ENCODE results near the gene TRAF3IP3. TPM values are rescaled to one million over a fixed set of nuclear protein-coding genes. Genes with fewer than 3 reads are reported as not detected.

Gene TRAF3IP3
- total RNA-seq, 1 donor: 92.5 TPM

DNA sequence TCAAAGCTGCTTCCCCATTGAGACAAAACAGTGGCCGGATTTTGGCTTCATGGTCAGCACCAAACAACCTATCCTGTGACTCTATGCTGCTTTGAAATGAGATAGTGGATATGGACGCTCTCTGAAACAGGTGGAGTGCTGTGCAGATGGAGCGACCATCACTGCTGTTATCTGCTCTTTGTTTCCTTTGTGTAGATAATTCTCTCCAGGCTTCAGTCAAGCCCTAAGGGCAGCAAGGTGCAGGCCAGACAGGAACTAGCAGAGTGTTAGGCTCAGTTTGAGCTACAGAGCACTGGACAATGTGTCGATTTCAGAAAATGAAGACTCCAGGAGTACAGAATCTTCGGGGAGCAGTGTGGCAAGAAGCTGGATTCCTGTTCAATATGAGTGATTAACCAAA lies 54.9 kb downstream of the TRAF3IP3 start:
- no peak overlapping the region for H3K4me3 ChIP-seq (ENCODE audit: low read length)
- H3K9me3 ChIP-seq (ENCODE audit: low read depth, low read length): no peaks in the 10 kb centered on the region
- peaks cover 11% of the 10 kb centered on the region for H3K4me1 ChIP-seq (ENCODE audit: insufficient read depth, low read length)
- H3K27me3 ChIP-seq (ENCODE audit: insufficient read depth, low read length): no peaks in the 10 kb centered on the region

DNA sequence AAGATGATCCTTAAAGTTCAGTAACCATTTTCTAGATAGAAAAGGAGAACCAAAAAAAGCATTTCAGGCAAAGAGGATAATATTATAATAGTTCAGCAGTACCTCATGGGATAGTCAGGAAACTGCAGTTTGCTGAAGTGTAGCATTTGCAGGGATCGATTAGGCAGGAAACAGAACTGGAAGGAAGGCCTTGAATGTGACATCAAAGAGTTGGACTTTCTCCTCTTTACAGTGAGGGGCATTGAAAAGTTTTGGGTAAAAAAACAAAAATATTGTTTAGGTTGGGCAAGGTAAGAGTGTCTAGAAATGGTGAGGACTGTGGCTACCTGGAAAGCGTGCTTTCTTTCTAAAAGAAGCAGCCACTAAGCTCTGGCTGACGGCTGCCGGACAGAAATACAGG lies 58.0 kb downstream of the TRAF3IP3 start:
- H3K4me1 ChIP-seq (ENCODE audit: insufficient read depth, low read length): no peaks in the 10 kb centered on the region
- H3K9me3 ChIP-seq (ENCODE audit: low read depth, low read length): no peaks in the 10 kb centered on the region
- peaks cover 2% of the 10 kb centered on the region for H3K27me3 ChIP-seq (ENCODE audit: insufficient read depth, low read length)
- H3K4me3 ChIP-seq (ENCODE audit: low read length): no peak overlapping the region

DNA sequence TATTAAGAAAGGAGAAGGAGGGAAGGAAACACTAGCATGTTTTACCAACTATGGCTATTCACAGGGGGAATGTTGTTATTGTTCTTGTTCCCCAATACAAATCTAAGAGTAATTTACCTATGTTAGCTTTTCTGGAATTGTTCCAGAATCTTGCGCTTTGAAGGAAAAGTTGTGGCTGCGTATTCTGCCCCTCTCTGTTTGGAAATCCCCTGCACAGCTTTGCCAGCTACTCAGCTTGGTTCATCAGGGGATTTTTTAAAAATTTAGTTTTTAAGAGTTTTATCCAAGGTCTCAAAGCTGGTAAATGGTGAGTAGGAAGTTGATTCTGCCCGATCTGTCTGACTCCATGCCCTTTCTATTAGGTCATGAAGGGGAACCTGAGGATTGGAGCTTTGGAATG lies 59.6 kb downstream of the TRAF3IP3 start:
- Histone ChIP-seq H3K4me3 (ENCODE audit: low read length) (no peak overlapping the region), H3K9me3 (ENCODE audit: low read depth, low read length) (no peaks in the 10 kb centered on the region), H3K27me3 (ENCODE audit: insufficient read depth, low read length) (peaks cover 10% of the 10 kb centered on the region), H3K4me1 (ENCODE audit: insufficient read depth, low read length) (no peaks in the 10 kb centered on the region)

DNA sequence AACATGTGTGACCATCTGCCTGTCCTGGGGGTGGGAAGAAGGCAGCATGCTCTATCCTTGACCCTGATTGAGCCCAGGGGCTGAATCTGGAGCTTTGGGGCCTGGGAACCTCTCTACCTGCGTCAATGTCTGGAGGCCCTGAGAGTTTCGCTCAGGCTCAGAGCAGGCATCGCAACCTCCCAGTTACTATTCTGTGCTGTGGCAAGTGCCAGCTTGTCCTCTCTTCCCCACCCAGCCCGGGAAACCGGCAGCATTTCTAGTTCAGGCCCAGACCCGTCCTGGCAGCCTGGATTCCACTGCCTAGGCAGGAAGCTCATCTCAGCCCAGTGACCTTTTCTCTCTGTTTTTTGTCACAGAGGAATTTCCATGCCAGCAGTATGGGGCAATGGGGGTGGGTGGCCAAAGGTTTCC lies 60.1 kb downstream of the TRAF3IP3 start:
- H3K27me3 ChIP-seq (ENCODE audit: insufficient read depth, low read length): peaks cover 10% of the 10 kb centered on the region
- no peaks in the 10 kb centered on the region for H3K9me3 ChIP-seq (ENCODE audit: low read depth, low read length)
- no peaks in the 10 kb centered on the region for H3K4me1 ChIP-seq (ENCODE audit: insufficient read depth, low read length)
- H3K4me3 ChIP-seq (ENCODE audit: low read length): no peak overlapping the region

DNA sequence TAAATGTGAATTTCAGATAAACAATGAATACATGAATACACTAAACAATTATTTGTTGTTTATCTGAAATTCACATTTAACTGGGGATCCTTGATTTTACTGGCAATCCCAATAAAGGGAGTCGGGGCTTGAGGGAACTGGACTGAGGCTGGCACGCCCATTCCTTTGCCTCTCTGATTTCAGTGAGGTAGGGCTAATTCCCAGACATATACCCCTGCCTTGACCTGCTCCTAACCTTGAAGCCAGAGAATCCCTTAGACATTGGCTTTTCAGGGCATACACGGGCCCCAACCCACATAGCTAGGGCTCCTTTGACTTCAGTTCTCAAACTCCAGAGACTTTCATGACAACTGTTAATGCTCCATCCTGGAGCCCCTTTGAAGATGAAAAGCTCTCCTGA lies 61.1 kb downstream of the TRAF3IP3 start:
- no peaks in the 10 kb centered on the region for H3K4me1 ChIP-seq (ENCODE audit: insufficient read depth, low read length)
- H3K27me3 ChIP-seq (ENCODE audit: insufficient read depth, low read length): peaks cover 13% of the 10 kb centered on the region
- no peak overlapping the region for H3K4me3 ChIP-seq (ENCODE audit: low read length)
- no peaks in the 10 kb centered on the region for H3K9me3 ChIP-seq (ENCODE audit: low read depth, low read length)

DNA sequence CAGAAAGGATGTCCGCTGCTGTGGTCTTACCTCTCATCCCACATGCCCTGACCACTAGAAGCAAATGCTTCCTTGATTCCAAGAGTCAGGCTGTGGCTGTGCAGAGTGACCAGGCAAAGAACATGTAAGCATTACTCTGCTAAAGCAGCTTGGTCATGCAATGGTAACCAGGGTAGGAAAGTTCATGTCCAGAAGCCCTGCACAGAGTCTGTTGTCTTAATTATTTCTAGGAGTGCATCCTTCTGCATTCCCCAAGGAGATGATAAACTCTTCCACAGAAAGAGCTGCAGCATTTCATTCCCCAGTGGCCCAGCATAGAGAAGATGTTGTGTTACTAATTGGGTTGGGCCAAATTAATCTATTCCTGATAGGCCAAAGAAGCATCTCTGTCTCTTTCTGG lies 61.8 kb downstream of the TRAF3IP3 start:
- no peaks in the 10 kb centered on the region for H3K9me3 ChIP-seq (ENCODE audit: low read depth, low read length)
- H3K27me3 ChIP-seq (ENCODE audit: insufficient read depth, low read length): peaks cover 13% of the 10 kb centered on the region
- no peaks in the 10 kb centered on the region for H3K4me1 ChIP-seq (ENCODE audit: insufficient read depth, low read length)
- H3K4me3 ChIP-seq (ENCODE audit: low read length): no peak overlapping the region

DNA sequence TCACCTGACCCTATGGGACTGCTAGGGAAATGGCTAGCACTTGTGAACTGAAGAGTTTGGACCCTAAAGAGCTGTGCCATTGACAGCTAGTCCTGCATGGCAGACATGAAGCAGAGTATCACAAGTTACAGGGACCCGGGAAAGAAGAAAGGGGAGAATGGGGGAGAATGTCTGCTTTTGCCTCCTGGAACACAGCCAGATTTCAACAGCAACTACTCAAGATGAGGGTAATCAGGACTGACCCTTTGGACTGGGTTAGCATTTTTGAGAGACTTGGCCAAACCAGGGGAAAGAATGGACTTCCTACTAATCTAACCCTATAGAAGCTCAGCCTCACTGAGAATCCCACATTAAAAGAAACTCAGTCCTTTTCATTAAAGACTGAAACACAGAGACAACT lies 63.2 kb downstream of the TRAF3IP3 start:
- Histone ChIP-seq H3K4me3 (ENCODE audit: low read length) (no peak overlapping the region), H3K9me3 (ENCODE audit: low read depth, low read length) (no peaks in the 10 kb centered on the region), H3K4me1 (ENCODE audit: insufficient read depth, low read length) (no peaks in the 10 kb centered on the region), H3K27me3 (ENCODE audit: insufficient read depth, low read length) (peaks cover 16% of the 10 kb centered on the region)

DNA sequence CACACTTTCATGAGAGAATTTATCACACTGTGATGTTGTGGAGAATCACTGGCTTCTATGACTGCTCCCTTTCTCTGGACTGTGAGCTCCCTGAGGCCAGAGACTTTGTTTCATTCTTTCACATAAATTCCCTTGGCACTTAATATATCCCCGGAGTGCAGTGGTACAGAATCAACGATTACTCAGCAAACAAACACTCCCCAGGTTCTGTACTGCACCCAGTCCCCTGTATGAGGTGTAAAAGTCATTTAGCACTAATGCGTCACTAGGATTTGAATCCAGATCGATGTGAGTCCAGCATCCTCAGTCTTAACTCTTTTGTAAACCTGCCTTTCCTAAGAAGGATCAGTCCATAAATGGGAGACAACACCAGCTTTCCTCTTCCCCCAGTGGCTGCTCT lies 65.1 kb downstream of the TRAF3IP3 start:
- no peaks in the 10 kb centered on the region for H3K9me3 ChIP-seq (ENCODE audit: low read depth, low read length)
- no peak overlapping the region for H3K4me3 ChIP-seq (ENCODE audit: low read length)
- H3K27me3 ChIP-seq (ENCODE audit: insufficient read depth, low read length): peaks cover 18% of the 10 kb centered on the region
- H3K4me1 ChIP-seq (ENCODE audit: insufficient read depth, low read length): no peaks in the 10 kb centered on the region

DNA sequence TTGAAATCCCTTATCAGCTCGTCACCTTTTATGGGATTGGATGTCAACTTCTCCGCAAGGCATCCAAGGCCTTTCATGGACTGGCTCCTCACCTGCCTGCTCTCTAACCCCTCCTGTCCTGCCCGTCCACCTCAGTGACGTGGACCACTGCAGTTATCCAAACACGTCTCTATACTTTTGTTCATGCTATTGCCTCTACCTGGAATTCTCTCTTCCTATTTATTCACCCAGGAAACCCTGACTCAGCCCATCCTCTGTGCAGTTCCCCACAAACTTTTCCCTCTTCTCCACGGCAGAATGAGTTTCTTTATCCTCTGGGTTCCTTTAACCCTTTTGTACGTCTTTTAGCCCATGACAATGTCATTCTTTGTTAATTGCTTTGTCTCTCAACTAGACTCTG lies 66.9 kb downstream of the TRAF3IP3 start:
- Histone ChIP-seq H3K27me3 (ENCODE audit: insufficient read depth, low read length) (peaks cover 18% of the 10 kb centered on the region), H3K4me1 (ENCODE audit: insufficient read depth, low read length) (peaks cover 5% of the 10 kb centered on the region), H3K4me3 (ENCODE audit: low read length) (no peak overlapping the region), H3K9me3 (ENCODE audit: low read depth, low read length) (no peaks in the 10 kb centered on the region)

DNA sequence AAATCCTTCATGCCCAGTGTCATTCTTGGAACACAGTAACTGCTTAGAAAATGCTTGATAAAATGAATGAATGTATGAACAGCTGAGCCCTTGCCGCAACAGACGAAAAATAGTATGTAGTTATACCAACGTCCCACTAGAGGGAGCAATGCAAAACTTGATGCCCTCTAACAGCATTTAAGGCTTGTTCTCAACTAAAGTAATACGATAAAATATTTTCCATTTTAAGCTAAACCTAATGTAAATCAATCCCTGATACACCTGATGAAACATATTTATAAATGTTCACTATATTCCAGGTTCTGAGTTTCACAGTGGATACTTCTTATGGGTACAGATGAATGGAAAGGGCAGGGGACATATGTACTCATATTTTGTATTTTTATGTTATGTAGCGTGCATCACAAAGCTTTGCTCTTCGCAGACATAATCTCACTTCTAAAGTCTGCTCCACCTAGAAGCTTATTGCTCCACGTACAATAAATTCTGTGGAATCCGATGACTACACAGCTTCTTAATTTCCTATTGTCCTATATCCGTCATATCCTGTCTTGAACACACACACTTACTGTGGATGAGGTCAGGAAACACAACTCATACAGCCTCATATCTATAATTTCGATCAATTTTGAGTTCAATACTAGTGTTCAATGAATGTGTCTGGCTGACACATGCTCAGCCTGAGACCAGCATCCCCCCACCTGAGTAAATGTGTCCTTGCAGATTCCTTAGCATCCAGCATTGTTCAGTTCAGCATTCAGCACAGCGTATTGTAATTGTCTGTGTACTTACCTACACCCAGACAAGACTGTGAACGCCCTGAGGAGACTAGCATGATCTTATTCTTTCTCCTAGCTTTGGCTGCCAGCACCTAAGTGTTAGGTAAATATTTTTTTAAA lies 67.5 kb downstream of the TRAF3IP3 start:
- Histone ChIP-seq H3K4me3 (ENCODE audit: low read length) (no peak overlapping the region), H3K9me3 (ENCODE audit: low read depth, low read length) (no peaks in the 10 kb centered on the region), H3K27me3 (ENCODE audit: insufficient read depth, low read length) (peaks cover 18% of the 10 kb centered on the region), H3K4me1 (ENCODE audit: insufficient read depth, low read length) (peaks cover 5% of the 10 kb centered on the region)

DNA sequence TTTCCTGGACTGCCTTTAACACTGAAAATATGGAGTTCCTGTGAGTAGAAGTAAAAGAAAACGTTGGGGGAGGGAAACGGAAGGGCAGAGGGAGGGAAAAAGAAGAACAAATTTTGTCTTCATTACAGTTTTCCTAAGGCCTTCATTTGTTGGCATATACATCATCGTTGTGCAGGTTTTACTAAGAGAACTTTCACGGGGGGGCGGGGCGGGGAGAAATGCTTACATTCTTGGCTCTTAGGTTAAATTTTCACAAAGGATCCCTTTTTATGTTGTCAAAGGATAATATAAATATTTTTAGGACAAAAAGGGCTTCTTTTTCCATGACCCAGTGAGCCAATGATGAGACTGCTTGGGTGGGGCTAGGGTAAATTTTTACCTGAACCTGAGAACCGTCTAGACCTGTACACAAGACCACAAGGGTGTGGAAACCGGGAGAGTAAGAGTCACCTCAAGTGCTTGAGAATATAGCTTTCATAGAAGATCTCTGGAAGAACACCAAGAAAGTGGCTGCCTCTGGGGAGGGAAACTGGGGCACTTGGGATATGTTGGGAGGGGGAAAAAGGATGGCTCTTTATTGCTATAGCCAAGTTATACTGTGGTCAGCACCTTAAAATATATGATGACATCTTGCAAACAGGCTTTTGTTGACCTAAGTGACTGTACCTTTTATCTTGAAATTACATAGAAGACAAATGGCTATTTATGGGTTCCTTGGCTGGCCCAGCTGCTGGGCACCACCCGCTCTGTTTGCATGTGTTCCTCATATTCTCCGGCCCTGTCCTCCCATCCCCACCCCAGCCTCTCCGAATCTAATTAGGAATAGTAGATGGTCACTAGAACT lies 70.0 kb downstream of the TRAF3IP3 start:
- H3K9me3 ChIP-seq (ENCODE audit: low read depth, low read length): no peaks in the 10 kb centered on the region
- H3K4me1 ChIP-seq (ENCODE audit: insufficient read depth, low read length): peaks cover 16% of the 10 kb centered on the region
- no peak overlapping the region for H3K4me3 ChIP-seq (ENCODE audit: low read length)
- H3K27me3 ChIP-seq (ENCODE audit: insufficient read depth, low read length): peaks cover 8% of the 10 kb centered on the region

DNA sequence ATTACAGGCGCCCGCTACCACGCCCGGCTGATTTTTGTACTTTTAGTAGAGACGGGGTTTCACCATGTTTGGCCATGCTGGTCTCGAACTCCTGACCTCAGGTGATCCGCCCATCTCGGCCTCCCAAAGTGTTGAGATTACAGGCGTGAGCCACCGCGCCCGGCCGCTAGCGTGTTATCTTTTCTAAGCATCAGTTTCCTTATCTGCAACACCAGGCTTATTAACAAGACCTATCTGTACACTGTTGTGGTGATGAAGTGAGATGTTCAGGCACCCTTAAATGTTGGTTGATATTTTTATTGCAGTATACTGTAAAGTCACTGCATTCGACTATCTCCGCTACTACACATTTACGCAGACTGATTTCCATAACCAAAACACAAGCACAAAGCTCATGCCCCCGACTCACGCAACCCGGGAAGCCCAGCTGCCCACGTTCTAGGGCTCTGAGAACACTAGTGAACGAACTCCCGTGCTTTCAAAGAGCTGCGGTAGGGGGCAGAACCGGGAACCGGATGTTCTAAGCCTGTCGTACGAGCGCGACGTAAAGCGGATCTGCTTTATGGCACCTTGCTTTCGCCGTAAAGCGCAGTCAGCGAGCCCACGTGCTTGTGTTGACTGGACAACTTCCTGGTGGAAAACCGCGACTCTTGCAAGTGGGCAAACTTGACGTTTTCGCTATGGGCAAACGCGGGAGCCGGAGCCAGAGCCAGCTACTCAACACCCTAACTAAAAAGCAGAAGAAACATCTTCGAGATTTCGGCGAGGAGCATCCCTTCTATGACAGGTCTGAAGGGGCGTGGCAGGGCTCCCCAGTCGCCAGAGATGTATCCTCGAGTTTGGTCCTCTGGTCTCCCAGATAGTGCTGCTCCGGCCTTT lies 71.8 kb downstream of the TRAF3IP3 start, which contains the start of gene UTP25:
Gene UTP25 (plus strand): TSS at position 589 of the 879 bp plus-strand sequence. CDS start 92 bp downstream, at position 681.
- H3K4me3 ChIP-seq (ENCODE audit: low read length): peak within 1 kb of the TSS; percentile 64
- no peaks in the 10 kb centered on the region for H3K9me3 ChIP-seq (ENCODE audit: low read depth, low read length)
- H3K4me1 ChIP-seq (ENCODE audit: insufficient read depth, low read length): peaks cover 16% of the 10 kb centered on the region
- peaks cover 5% of the 10 kb centered on the region for H3K27me3 ChIP-seq (ENCODE audit: insufficient read depth, low read length)

DNA sequence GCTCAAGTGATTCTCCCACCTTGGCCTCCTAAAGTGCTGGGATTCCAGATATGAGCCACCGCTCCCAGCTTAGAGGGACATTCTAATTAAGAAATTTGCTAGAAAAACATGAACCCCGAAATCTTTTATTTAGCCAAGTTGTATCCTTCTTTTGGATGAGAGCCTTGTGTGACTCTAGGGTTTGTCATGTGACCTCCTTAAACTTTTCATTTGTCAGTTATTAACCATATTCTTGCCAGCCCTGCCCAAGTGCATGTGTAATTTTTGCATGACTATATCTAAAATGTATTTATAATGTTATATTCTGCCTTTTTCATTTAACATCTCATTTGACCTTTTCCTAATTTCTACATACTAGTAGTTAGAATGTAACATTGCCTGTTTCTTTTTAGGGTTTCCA lies 73.9 kb downstream of the TRAF3IP3 start:
- Histone ChIP-seq H3K27me3 (ENCODE audit: insufficient read depth, low read length) (peaks cover 2% of the 10 kb centered on the region), H3K9me3 (ENCODE audit: low read depth, low read length) (no peaks in the 10 kb centered on the region), H3K4me1 (ENCODE audit: insufficient read depth, low read length) (peaks cover 16% of the 10 kb centered on the region), H3K4me3 (ENCODE audit: low read length) (no peak overlapping the region)

DNA sequence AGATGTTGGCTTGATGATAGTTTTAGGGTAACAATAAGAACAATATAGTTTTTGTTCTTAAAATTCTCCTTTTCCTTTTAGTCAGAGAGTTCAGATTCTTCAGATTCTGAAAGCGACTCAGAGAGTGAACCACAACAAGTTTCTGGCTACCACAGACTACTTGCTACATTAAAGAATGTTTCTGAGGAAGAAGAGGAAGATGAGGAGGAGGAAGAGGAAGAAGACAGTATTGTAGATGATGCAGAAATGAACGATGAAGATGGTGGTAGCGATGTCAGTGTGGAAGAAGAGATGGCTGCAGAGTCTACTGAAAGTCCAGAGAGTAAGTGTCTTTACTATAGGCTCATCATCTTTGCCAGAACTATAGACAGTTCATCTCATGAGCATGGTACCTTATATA lies 74.9 kb downstream of the TRAF3IP3 start:
- Histone ChIP-seq H3K4me1 (ENCODE audit: insufficient read depth, low read length) (peaks cover 16% of the 10 kb centered on the region), H3K9me3 (ENCODE audit: low read depth, low read length) (no peaks in the 10 kb centered on the region), H3K4me3 (ENCODE audit: low read length) (no peak overlapping the region), H3K27me3 (ENCODE audit: insufficient read depth, low read length) (no peaks in the 10 kb centered on the region)
